Adrenal gland (tissue), 5 donors: Measurements from ENCODE around the gene ARHGAP10.

Experiments used
- CTCF ChIP-seq, 6 experiments: fragments of 450-650 bp in 4 of 6; fragments of 200-600 bp in 2 of 6; sonication (generic) in 1 of 6; IDR thresholded peaks; 1 replicate in 5 of 6; 2 replicates in 1 of 6; pipeline versions ENCODE4 v1.5.1 to v1.8.0; 2016 to 2021; ENCODE audit warnings: antibody characterized with exemption in 6 of 6, mild to moderate bottlenecking in 2 of 6, moderate library complexity in 1 of 6
- POLR2A ChIP-seq, 2 donors: fragments of 450-650 bp; IDR thresholded peaks; one replicate each; pipeline ENCODE4 v1.6.1; 2017; ENCODE audit warnings: antibody characterized with exemption in 2 of 2, mild to moderate bottlenecking in 2 of 2, moderate library complexity in 1 of 2
- donor health status: DM: no; HTN: no; CAD: no.

GRCh38 chr4:147734496-147734895 lies 2.6 kb downstream of the ARHGAP10 start:
- TF ChIP-seq CTCF (IDR thresholded peaks at IDR 0.05) (no peak), POLR2A (IDR thresholded peaks at IDR 0.05) (no peak)
